HG03342 (cell line): ENCODE data around the gene SLC45A1.

Source experiments
- ATAC-seq: cut with Tn5 transposase; IDR thresholded peaks from one replicate; pipeline ENCODE4 v1.9.1; 2021; ENCODE audit warnings: mild to moderate bottlenecking, moderate library complexity; ENCODE audit not compliant: unreplicated experiment

The SLC45A1 gene

DNA sequence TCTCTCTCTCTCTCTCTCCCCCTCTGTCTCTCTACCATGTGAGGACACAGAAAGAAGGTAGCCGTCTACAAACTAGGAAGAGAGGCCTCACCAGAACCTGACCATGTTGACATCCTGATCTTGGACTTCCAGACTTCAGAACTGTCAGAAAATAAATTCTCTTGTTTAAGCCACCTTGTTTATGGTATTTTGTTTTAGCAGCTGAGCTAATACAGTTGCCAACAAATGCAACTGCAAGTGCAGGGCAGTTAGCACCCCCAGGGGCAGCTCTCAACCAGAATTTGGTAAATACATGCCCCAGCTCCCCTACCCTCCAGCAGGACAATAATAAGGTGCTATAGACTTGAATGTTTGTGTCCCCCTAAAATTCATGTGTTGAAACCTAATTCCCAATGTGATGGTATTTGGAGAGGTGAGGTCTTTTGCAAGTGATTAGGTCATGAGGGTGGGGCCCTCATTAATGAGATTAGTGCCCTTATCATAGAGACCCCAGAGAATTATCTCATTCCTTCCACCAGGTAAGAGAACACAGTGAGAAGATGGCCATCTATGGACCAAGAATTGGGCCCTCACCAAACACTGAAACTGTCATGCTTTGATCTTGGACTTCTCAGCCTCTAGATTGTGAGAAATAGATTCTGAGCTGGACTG is 6.7 kb upstream of the SLC45A1 start:
- no peak for ATAC-seq

DNA sequence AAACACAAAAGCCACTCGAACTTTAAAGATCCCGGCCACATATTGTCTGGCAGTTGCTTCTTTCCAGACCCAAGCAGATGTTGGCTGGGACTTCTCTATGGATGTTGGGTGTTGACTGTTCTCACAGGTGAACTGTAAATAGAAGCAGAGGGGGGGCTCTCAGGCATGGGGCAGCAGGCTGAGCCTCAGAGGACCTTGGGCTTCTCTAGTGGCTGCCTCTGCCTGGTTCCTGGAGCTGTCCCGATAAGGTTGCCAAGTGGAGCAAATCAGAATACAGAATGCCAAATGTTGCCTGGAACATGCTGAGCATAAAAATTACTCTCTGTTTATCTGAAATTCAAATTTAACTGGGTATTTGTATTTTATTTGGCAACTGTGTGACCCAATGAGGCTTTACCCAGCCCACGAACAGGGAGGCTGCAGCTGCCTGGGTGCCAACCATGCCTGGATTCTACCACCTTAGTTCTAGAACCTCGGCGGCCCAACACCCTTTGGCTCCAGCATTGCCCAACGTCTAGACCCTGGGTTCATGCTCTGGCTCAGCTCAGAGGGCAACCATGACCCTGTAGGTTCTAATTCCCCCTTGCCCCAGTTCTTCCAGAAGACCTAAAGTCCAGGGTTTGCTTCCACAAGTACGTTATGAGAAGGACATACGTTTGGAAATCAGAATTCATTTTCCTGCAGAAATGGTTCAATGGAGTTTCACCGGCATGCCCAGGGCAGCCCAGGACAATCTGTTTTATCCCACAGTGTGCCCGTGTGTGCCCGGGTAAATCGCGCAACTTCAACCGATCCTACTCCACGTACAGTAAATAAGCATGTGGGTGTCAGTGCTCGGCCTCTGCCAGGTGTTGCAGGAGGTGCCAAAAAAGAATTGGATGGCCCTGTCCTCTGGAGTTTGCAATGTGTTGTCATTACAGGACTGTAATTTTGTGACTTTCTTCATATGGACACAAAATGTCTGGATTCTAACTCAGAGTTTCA is 5.4 kb upstream of the SLC45A1 start:
- ATAC-seq, result no peak

DNA sequence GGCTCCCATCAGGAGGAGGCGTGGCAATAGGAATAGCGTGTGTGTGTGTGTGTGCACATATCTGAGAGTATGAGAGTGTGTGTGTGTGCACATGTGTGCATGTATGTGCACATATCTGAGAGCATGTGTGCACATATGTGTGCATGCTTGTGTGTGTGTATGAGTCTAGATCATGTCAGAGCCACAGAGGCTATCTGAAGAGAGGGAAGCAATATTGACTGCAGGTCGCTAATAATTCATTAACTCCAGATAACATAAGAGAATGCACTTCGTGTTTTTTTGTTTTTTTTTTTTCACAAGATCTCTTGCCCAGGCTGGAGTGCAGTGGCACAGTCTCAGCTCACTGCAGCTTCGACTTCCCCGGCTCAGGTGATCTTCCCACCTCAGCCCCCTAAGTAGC is 4.7 kb upstream of the SLC45A1 start:
- no peak for ATAC-seq

DNA sequence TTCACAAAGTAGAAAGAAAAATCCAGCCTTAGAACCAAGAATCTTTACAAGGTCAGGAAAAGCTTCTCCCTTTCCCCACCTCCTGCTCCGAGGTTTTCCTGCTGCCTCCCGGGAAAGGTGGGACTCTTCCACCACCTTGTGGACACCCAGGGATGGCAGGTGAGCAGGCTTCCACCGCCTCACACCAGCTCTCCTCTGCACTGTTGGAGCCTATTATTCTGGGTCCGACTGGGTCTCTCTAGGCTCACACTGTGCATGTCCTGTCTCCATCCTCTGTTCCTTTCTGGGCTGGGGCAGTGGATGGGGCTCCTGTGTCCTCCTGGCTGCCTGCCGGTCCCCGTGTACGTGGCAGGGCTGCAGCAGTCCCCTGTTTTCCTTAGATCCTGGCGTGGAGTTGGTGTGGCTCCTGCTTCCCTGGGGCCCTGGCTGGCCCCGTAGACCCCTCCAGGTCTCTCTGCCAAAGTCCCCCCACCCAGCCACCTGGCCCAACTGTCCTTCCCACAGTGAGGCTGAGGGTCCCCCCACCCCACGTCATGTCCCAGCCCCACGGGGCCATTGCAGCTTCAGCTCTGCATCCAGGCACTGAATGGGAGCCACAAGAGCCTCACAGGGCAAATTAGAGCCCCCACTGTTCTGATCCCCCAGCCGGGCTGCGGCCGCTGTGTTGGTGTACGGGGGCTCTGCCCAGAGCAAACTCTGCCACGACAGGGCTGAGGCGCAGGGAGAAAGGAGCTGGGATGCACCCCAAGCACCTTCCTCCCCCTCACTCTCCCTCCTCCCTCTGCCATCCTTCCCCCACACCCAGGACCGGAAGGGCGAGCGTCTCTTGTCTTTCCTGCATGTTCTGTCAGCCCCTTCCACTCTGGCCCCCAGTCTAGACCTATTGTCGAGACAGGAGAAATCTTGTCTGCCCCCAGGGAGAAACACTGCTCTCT is 3.3 kb upstream of the SLC45A1 start:
- ATAC-seq, result no peak

DNA sequence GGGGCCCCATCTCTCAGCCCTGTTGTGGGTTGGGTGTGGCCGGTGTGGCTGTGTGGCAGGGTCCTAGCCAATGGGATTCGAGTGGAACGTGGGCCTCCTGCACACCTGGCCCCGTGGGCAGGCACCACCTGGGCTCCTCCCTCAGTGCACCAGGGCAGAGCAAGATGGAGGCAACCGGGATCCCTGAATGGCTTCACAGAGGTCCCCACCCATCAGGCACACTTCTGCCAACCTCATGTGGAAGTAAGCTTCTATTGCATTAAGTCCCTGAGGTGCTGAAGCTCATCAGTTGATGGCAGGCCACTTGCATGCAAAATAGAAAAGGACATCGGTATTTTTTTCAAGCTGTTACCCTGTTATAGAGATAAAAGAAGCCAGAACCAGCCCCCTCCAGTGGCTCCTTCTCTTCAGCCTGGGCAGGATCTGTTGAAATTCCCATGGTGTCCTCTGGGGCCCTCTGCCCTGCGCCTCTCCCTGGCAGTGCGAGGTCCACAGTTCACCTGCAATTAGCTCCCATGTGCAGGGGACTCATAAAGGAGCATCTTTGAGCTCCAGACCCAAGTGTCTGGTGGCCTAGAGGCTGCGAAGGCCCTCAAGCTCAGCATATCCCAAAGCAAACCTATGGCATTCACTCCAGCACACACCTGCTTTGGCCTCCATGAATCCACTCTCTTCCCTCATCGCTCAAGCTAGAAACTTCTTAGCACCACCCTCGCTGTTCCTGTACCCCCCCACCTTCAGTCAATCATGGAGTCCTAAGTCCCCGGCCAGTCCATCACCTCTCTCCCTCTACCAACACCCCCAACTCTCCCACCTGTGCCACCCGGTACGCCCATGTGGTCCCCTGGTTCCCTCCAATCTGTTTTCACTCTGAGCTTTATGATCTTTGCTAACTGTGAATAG is 2.1 kb upstream of the SLC45A1 start:
- ATAC-seq, result no peak

DNA sequence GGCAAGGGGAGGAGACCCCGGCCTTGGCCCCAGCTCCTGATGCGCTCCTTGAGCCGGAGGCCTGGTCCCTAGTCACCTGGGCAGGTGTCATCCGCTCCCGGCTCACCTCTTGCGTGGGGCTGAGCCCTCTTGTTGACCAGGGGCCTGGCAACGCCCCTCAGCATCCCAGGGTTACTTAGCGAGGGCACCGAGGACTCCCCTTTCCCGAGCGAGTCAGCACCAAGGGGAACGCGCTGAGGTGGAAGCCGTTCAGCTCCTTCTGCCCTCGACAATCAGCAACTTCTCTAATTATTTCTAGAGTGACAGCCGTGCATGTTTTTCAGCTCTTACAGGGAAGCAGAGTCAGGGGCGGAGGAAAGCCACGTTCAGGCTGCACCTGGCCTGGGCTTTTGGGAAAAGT is 522 bp downstream of the SLC45A1 start:
- no peak for ATAC-seq

DNA sequence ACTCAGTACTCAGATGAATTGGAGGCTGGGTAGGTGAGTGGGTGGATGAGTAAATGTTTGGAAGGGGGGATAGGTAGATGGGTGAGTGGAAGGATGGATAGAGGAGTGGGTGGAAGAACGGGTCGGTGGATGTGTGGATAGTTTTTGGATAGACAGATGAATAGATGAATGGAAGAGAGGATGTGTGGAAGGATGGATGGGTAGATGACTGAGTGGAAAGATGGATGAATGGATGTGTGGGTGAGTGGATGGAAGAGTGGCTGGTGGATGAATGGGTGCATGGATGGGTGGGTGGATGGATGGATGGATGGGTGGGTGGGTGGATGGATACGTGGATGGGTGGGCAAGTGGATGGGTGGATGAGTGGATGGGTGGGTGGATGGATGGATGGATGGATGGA is 3.7 kb downstream of the SLC45A1 start:
- ATAC-seq, result no peak

DNA sequence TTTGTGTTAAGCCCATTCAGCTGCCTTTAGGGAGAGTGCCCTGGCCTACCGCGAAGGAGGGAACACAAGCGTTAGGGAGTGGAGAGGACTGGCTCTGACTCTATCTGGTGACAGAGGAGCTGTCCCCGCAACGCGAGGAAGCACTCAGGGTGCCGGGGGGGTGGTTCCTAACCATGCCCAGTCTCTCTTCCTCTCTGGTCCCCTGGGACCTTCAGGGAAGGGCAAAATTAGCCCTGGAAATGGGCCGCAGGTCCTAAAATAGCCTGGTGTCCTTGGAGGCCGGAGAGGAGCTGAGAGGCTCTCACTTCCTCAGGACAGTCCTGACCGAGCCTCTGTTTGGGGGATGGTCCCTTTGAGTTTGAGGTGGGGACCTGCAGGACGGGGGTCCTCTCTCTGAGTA is 5.8 kb downstream of the SLC45A1 start:
- ATAC-seq, result no peak

DNA sequence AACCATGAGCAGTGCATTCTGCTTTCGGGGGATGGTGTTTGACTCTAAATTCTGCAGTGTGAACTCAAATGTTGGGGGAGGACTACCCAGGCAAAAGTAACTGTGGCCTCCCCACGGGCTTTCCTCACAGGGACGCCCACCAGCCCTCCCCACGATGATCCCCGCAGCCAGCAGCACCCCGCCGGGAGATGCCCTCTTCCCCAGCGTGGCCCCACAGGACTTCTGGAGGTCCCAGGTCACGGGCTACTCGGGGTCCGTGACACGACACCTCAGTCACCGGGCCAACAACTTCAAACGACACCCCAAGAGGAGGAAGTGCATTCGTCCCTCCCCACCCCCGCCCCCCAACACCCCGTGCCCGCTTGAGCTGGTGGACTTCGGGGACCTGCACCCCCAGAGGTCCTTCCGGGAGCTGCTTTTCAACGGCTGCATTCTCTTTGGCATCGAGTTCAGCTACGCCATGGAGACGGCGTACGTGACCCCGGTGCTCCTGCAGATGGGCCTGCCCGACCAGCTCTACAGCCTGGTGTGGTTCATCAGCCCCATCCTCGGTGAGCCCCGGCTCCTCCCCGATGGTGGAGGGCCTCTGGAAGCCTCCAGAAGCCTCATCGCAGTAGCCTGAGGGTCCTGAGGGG is 6.4 kb downstream of the SLC45A1 start:
- no peak for ATAC-seq

DNA sequence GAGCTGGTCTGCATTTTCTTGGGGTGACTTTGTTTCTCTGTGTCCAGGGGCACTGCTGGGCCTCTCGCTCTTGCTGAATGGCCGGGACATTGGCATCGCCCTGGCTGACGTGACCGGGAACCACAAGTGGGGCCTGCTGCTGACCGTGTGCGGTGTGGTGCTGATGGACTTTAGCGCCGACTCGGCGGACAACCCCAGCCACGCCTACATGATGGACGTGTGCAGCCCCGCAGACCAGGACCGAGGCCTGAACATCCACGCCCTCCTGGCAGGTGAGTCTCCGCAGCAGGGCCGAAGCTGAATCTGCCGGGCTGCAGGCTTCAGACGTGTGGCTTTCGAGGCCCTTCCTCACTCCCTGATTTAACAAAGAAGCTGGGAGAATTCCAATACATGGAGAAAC is 7.9 kb downstream of the SLC45A1 start:
- no peak for ATAC-seq

DNA sequence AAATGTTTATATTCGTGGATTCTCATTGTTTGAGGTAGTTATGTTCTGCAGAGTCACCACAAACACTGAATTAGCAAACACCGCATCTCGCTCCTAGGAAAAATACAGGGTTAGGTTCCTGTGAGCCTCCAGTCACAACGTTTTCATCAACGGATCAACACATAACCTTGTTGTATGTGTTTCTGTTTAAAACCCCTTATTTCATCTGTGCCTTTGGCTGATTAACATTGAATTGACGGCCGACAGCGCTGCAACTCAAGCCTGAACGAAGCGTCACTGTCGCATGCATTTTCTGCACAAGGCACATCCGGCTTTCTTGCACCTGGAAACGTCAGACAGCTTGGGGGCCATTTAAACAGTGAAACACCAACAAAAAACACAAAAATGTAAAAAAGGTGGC is 8.4 kb downstream of the SLC45A1 start:
- ATAC-seq, result no peak

DNA sequence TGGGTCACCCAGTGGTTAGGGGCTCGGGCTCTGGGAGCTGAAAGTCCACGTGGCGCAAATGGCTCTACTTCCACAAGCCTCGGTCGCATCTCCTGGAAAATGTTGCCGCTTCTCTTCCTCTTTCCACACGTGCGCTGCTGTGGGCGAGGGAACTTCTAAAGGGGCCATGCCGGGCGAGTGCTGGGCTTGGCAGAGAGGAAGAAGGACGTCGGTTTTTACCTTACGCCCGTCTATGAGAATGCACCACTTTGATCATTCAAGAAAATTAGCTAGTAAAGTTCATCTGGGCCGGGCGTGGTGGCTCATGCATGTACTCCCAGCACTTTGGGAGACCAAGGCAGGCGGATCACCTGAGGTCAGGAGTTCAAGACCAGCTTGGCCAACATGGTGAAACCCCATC is 10.4 kb downstream of the SLC45A1 start:
- ATAC-seq, result no peak

DNA sequence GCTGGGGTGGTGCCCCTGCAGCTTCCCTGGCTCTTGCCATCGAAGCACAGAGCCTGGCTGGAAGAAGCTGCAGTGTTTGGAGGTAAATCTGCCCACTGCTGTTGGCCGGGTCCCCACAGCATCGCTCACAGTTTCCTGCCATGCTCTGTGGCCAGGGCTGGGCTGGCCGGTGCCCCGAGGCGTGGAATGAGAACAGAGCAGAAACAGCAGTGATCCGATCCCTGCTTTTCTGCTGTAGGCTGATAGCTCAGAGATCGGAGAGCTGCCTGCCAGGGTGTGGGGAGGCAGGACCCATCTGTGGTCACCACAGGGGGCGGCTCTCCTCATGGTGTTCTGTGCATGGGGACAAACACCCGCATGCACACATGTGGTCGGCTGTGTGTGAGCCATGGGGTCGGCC is 11.5 kb downstream of the SLC45A1 start:
- ATAC-seq, result no peak

DNA sequence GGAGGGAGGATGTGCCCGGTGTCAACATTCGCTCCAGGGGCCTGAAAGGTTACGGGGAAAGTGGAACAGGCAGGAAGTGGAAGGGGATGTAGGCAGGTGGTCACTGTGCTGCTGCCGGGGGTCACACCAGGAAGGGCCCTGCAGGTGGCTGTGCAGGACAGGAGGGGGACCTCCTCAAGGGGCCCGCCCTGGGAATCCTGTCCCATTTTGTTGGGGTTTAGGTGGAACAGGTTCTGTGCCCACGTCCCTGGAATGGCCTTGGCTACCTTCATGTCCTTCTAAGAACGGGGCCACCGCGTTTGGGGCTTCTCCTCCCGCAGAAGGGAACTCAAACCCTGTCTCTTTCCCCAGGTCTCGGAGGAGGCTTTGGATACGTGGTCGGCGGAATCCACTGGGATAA is 11.9 kb downstream of the SLC45A1 start:
- no peak for ATAC-seq

DNA sequence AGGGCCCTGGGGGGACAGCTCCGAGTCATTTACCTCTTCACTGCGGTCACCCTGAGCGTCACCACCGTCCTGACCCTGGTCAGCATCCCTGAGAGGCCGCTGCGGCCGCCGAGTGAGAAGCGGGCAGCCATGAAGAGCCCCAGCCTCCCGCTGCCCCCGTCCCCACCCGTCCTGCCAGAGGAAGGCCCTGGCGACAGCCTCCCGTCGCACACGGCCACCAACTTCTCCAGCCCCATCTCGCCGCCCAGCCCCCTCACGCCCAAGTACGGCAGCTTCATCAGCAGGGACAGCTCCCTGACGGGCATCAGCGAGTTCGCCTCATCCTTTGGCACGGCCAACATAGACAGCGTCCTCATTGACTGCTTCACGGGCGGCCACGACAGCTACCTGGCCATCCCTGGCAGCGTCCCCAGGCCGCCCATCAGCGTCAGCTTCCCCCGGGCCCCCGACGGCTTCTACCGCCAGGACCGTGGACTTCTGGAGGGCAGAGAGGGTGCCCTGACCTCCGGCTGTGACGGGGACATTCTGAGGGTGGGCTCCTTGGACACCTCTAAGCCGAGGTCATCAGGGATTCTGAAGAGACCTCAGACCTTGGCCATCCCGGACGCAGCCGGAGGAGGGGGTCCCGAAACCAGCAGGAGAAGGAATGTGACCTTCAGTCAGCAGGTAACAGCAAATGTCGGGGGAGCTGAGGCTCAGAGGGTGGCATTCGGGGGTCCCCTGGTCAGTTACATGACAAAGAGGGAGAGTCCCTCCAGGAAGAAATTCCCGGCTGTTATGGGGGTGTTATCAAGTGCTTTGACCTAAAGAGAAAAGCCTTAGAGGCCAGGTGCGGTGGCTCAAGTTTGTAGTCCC is 12.6 kb downstream of the SLC45A1 start:
- ATAC-seq, result no peak

DNA sequence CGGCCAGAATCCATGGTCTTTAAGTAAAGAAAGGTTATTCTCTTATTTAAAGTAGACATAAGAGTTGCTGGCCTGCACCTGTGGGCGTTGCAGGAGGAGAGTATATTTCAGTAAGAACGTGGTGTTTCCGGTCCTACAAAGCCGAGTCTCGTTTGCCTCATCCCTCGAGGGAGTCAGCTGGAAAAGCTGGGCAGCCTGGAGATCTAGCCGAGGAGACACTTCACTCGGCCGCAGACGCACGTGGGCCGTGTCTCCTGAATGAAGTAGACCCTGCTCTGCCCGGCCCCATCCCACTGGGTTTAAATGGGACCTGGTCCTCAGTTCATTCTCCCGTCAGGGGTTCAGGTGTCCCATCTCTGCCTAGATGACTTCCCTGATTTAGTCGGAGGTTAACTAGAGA is 14.9 kb downstream of the SLC45A1 start:
- no peak for ATAC-seq

DNA sequence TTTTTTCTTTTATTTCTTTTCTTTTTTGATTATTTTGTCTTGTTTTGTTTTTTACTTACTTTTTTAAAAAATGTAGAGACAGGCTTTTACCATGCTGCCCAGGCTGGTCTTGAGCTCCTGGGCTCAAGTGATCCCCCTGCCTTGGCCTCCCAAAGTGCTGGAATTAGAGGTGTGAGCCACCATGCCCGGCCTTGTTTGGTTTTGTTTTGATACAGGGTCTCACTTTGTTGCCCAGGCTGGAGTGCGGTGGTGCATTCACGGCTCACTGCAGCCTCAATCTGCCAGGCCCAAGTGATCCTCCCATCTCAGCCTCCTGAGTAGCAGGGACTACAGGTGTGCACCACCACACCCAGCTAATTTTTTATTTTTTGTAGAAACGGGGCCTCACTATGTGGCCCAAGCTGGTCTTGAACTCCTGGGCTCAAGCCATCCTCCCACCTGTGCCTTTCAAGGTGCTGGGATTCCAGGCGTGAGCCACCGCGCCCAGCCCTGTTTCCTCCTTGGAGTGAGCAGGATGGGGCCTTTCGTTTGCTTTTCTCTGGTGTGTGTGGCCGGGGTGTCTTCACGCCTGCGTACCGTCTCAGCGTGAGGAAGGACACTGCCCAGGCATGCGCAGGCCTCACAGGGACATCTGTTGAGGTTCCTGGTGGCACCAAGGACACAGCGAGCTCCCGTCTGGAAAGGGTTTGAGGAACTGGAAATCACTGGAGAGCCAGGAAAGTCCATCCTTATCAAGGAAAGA is 15.5 kb downstream of the SLC45A1 start:
- no peak for ATAC-seq
